GM21576 (cell line): ENCODE data around the gene TMEM120B.
"Not testable (repeated sequence)": the region's sequence is repeated elsewhere in the genome, so short reads cannot be mapped to it uniquely, and the experiment has no call there.

Experiments used
- ATAC-seq: cut with Tn5 transposase; IDR thresholded peaks from one replicate; pipeline ENCODE4 v1.9.1; 2021; ENCODE audit warnings: mild to moderate bottlenecking, moderate library complexity; ENCODE audit not compliant: unreplicated experiment

The TMEM120B gene

DNA sequence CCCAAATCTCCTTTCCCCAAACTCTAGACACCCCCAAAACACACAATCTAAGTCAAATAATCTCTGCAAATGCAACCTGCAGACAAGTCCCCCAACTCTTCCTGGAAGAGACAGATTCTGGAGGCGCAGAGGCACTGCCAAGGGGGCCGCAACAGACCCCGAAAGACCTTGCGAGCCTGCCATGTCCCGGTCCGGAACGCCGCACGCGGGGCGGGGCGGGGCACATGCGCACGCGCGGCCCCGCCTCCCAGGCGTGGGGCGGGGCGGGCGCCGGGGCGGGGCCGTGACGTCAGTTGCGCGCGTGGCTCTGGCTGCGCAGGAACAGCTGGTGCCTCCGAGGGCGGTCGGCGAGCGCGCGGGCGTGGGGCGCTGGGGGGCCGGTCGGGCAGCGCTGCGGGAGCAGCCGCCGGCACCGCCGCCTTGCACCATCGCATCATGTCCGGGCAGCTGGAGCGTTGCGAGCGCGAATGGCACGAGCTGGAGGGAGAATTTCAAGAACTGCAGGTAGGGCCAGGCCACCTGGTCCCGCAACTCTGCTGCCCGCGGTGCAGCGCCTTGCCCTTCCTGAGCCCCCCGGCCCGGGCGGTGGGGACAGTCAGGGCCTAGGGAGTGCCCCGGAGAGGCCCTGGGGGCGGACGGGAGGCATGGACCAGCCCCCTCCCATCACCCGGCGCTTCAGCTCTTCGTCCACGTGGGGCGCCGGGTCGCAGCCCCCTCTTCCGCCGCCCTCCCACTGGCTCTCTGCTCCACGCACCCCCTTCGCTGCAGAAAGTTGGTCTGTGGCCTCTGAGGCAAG lies at the start of gene TMEM120B:
TMEM120B (plus strand) TSS at position 292 of the 796 bp plus-strand sequence; CDS start at position 436, 144 bp downstream.
- ATAC-seq, result peak; percentile 74

DNA sequence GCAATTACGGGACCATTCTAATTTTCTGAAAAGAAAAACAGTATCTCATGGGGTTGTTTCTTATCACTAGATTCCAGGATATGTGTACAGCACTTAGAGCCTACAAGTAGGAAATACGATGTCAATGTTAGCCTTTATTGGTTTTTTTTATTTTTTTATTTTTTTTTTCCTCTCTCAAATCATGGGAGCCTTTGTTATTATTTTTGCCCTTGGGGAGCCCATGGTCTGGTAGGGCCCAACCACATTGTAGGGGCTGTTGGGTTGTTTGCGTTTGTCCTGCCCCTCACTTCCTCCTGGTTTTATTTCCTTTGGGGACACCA lies 49.0 kb upstream of the TMEM120B start:
- ATAC-seq, result no peak

DNA sequence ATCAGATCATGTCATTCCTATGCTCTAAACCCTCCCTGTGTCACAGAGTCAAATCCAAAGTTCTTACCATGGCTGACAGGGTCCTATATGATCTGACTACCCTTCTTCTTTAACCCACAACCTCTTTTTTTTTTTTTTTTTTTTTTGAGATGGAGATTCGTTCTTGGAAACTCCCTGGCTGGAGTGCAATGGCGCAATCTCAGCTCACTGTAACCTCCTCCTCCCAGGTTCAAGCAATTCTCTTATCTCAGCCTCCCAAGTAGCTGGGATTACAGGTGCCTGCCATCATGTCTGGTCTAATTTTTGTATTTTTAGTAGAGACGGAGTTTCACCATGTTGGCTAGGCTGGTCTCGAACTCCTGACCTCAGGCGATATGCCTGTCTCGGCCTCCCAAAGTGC lies 45.7 kb upstream of the TMEM120B start:
- ATAC-seq, result not testable (repeated sequence)

DNA sequence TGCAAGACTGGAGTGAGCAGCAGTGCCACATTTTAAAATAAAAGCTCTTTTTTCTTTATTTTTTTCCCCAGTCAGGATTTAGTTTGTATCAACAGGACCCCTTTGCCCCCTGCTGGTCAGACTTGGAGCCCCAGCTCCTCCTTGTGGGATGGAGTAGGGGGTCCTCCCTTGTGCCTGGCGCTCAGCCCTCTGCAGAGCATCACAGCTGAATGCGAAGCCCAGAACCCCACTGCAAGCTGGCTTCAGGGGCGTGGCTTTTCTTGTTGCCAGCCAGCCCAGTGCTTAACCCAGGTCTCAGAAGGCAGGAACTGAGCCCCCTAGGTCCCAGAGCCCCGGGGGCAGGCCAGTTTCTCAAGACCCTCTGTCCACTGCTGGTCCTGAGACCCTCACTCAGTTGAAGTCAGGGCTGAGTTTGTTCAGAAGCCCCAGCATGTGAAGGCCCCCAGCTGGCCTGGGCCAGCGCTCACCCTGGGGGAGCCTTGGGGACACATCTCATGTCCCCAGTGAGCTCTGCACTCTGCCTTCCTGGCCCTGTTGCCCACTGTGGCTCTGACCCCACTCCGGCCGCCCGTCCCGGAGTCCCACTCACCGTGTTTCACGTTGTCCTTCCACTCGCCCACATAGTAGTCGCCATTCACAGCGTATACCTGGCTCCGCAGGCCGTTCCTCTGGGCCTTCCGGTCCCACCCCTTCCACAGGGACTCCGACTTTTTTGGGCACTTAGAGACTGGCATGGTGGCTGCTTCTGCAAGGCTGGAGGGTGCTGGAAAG lies 43.6 kb upstream of the TMEM120B start:
- ATAC-seq, result no peak

DNA sequence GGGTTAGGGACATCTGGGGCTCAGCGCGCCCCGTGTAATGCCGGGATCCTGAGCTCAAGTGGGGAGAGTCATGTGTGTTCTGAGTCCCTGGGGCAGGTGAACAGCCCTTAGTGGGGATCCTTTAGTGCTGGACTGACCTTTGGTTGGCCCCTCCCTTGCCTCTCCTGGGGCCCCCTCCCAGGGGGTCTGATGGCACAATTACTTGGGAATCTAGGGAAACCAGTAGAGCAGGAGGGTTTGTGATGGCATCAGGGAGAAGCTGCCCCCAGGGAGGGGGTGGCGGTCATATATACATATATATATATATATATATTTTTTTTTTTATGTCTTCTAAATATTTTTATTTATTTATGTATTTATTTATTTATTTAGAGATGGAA lies 43.0 kb upstream of the TMEM120B start, which contains the start of gene MORN3:
MORN3 (minus strand) TSS at position 134 of the 380 bp plus-strand sequence. CDS start 171 bp downstream, outside the sequence.
- no peak for ATAC-seq

DNA sequence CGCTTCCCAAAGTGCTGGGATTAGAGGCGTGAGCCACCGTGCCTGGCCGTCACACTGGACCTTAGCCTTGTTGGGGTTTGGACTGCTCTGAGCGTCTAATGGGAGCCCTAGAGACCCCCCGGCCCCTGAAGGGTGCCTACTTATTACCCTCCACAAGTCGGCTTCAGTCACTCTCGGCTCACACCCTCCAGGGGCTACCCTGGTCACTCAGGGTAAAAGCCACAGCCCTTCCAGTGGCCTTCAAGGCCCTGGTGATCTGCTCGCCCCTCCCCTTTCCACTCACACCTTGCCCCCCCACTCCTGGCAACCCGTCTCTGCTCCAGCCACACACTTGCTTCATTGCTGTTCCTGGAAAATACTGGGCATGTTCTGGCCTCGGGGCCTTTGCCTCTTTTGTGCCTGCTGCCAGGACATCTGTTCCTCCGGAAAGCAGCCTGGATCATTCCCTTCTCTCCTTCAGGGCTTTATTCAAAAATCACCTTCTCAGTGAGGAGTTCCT lies 39.5 kb upstream of the TMEM120B start:
- no peak for ATAC-seq

DNA sequence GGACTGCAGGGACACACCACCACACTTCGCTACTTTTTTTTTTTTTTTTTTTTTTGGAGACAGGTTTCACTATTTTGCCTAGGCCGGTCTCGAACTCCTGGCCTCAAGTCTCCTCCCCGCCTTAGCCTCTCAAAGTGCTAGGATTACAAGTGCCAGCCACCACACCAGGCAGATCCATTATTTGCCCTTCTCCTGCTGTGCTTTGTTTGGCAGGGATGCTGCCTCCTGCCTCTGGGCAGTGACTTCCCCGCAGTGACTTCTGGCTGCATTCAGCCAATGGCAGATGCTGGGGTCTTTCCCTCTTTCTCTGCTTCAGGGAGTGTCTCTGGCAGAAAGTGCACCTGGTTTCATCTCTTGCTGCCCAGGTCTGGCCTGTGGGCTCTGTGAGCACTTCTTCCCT lies 36.4 kb upstream of the TMEM120B start:
- no peak for ATAC-seq

DNA sequence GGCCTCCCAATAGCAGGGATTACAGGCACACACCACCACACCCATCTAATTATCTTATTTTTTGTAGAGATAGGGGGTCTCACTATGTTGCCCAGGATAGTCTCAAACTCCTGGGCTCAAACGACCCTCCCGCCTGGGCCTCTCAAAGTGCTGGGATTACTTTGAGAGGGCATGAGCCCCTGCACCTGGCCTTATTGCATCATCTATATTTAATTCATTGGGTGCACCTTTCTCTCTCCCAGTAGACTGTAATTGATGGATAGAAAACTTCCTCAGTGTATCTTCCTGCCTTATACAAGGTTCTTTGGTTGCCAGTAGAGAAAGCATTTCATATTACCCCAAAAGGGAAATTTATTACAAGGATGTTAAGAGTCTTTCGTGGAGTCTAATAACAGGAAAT lies 34.2 kb upstream of the TMEM120B start:
- ATAC-seq, result no peak

DNA sequence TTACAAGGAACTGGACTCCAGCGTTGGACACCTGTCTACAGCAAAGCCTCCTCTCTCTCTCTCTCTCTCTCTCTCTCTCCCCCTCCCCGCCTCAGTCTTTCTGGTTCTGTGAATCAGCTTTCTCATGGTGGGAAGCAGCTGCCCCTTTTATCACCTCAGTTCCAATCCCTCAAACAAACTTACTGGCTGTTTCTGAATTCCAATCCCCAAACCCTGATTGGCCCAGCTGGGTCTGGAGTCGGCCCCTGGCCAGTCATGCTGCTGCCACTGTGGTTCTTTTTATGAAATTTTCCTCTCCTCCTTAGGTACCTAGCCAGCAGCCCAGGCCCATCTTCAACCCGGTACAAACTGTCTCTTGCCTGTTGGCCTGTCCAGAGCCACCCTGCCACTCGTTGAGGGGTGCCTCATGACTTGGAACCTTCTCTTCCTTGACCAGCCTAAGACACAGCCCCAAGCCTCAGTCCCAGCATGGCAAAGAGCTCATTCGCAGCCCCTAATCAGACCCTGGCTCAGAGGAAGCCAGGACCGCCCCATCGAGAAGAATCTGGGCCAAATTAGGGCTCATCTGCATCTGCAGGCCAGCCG lies 33.7 kb upstream of the TMEM120B start:
- no peak for ATAC-seq

DNA sequence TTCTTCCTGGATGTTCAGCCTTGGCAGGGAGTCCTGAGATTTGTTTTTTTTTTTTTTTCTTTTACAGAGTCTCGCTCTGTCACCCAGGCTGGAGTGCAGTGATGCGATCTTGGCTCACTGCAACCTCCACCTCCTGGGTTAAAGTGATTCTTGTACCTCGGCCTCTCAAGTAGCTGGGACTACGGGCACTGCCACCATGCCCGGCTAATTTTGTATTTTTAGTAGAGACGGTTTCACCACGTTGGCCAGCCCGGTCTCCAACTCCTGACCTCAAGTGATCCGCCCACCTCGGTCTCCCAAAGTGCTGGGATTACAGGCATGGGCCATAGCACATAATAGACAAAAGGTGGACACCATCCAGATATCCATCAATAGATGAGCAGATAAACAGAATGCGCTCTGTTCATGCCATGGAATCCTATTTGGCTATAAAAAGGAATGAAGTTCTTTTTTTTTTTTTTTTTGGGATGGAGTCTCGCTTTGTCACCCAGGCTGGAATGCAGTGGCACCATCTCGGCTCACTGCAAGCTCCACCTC lies 32.8 kb upstream of the TMEM120B start:
- not testable (repeated sequence) for ATAC-seq

DNA sequence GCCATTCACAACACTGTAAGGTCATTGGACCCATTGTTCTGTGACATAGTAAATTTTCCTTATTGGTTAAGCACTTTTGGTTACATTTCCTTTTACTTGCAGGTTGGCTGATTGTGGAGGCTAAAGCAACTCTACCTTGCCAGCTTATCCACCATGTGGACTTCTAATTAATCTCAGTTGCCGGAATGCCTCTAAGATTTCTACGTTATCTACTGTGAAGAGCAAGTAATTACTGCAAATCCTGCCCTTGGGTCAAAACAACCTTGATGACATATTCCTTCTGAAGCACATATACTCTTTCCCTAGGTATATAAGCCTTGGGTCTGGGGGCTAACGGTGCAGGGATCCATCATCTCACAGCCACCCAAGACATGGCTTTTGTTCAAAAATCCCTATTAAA lies 23.6 kb upstream of the TMEM120B start:
- no peak for ATAC-seq

DNA sequence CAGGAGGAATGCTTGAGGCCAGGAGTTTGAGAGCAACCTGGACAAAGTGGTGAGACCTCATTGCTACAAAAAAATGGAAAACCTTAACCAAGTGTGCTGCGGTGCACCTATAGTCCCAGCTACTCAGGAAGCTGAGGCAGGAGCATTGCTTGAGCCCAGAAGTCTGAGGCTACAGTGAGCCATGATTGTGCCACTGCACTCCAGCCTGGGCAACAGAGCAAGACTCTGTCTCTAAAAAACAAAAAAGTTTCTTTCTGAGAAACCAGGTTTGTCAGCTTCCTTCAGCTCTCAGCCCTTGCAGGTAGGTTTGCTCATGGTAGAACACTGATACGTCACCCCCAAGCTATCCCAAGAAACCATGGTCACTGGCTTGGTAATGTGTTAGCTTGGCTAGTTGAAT lies 23.1 kb upstream of the TMEM120B start:
- no peak for ATAC-seq

DNA sequence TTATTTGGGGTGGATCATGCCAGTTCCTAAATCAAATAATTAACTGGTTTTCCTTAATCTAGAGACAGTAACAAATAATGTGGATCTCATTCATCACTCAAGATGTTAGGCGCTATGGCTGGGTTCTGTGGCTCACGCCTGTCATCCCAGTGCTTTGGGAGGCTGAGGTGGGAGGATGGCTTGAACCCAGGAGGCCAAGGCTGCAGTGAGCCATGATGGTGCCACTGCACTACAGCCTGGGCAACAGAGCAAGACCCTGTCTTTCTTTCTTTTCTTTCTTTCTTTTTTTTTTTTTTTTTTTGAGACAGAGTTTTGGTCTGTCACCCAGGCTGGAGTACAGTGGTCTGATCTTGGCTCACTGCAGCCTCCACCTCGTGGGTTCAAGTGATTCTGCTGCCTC lies 19.8 kb upstream of the TMEM120B start:
- not testable (repeated sequence) for ATAC-seq

DNA sequence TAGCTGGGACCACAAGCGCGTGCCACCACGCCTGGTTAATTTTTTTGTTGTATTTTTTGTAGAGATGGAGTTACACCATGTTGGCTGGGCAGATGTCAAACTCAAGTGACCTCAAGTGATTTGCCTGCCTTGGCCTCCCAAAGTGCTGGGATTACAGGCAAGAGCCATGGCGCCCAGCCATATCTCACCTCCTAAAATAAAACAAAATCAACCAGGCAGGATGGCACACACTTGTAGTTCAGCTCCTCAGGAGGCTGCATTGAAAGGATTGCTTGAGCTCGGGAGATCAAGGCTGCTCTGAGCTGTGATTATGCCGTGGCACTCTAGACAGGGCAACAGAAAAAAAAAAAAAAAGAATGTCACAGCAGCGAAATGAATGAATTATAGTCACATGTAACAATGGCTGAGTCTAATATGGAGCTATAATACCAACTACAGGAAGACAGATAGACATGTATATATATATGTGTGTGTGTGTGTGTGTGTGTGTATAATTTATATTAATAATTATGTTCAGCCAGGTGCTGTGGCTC lies 19.3 kb upstream of the TMEM120B start:
- no peak for ATAC-seq

DNA sequence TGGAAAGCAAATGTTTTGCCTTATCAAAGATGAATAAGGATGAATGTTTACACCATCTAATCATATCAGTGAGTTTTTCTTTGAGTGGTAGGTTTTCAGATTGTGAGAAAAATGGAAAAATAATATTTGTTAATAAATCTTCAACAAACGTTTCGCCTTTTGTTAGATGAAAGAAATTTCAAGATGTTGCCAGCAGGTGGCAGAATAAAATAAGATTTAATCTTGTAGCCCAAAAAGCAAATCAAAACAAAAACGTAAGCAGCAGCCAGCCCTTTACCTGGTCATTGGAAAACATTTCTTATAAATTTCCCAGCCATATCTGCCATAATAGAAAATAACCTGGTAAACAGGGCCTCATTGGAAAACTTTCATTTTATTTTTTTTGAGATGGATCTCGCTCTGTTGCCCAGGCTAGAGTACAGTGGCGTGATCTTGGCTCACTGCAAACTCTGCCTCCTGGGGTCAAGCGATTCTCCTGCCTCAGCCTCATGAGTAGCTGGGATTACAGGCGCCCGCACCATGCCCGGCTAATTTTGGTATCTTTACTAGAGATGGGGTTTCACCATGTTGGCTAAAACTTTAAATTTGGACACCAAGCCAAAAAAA lies 15.4 kb upstream of the TMEM120B start:
- no peak for ATAC-seq

DNA sequence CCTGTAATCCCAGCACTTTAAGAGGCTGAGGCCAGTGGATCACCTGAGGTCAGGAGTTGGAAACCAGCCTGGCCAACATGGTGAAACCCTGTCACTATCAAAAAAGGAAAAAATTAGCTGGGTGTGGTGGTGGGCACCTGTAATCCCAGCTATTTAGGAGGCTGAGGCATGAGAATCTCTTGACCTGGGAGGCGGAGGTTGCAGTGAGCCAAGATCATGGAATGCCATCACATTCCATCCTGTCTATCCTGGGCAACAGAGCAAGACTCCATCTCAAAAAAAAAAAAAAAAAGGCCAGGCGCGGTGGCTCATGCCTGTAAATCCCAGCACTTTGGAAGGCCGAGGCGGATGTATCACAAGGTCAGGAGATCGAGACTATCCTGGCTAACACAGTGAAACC lies 14.7 kb upstream of the TMEM120B start:
- not testable (repeated sequence) for ATAC-seq

DNA sequence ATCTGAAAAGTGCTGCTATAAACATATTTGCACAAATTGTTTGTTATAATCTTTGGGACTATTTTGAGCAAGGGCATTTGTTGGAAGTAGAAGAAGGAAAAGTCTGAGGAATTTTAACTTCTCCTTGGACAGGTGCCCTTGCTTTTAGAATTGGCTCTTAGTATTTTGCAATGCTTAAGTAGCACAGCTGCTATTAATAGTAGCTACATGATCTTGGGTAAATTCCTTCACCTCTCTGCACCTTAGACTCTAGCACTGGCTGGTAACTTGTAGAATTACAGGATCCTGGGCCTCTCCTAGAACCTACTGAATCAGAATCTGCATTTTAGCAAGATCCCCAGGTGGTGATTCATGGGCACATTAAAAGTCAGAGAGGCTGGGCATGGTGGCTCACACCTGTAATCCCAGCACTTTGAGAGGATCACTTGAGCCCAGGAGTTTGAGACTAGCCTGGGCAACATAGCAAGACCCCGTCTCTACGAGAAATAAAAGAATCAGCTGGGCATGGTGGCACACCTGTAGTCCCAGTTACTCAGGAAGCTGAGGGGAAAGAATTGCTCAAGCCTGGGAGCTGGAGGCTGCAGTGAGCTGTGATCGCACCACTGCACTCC lies 10.8 kb upstream of the TMEM120B start:
- no peak for ATAC-seq

DNA sequence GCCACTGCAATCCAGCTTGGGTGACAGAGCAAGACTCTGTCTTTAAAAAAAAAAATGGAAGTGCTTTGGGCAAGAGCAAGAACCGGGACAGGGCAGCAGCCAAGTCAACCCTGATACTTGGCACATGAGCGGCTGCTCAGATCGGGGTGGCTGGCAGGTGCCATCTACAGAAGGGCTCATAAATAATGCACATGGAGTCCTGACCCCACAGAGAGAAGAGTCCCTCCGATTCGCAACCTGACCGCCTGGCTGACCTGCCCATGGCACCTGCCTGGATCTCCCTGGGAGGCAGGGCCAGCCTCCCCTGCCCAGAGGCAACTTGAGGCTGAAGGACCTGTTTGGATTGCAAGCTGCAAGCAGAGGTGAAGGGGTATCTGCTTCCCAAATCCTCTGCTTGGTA lies 9.6 kb upstream of the TMEM120B start:
- no peak for ATAC-seq

DNA sequence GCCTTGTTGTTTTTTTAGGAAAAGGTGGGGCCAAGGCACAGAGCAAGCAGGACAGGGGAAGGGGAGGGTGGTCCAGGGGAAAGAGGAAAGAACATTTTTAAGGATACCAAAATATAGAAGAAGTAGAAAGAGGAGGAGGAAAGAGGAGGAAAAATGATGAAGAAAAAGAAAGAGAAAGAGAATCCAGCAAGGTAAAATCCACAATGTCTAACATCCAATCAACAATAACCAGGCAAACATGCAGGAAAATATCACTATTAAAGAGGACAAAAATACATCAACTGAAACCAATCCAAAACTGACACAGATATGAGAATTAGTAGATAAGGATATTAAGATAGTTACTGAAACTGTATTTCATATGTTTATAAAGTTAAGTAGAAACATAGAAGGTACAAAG lies 7.0 kb upstream of the TMEM120B start:
- no peak for ATAC-seq

DNA sequence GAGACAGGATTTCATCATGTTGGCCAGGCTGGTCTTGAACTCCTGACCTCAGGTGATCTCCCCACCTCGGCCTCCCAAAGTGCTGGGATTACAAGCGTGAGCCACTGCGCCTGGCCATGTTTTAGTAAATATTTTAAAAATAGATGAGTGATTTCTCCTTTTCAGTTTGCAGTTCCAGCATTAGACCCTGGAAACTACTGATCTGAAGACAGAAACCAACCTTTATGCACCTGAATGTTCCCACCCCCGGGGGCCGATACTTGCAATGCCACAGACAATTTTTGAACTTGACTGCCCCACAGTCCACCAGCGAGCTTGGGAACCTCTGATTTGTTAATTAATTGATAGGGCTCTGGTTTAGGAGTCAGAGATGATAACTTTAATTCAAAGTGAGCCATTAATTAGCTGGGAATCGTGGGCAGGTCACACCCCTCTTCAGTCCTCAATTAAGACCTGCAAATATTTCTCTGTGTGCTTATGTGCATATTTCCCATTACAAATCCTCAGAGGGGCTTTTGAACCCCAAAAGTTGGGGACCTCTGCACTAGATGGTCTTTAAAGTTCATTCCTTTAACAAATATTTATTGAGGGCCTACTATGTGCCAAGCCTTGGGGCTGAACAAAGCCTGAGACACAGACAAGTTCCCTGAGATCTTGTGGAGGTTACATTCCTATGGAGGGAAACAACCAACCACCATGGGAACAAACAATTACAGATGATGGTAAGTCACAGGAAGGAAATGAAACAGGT lies 4.1 kb upstream of the TMEM120B start:
- no peak for ATAC-seq
